IPS DF 4.7 (cell line): ENCODE results near the gene OPRM1.

ENCODE experiments used
- DNase-seq: peaks from one replicate; pipeline ENCODE4 v3.0.0-alpha.2; 2013; ENCODE audit warnings: low spot score; ENCODE audit errors: extremely low read depth

OPRM1 gene

GRCh38 chr6:154276810-154277628 lies 238.0 kb downstream of the OPRM1 start:
- DNase-seq, result no peak

- no peak for DNase-seq
Observed at GRCh38 chr6:154277629-154278017, 238.6 kb downstream of the OPRM1 start.

- DNase-seq, result no peak
Observed at GRCh38 chr6:154280521-154280920, 241.5 kb downstream of the OPRM1 start.

GRCh38 chr6:154284313-154284853 lies 245.3 kb downstream of the OPRM1 start:
- no peak for DNase-seq

- DNase-seq, result no peak
Observed at GRCh38 chr6:154285826-154286225, 246.8 kb downstream of the OPRM1 start.

GRCh38 chr6:154289818-154290508 lies 250.9 kb downstream of the OPRM1 start:
- no peak for DNase-seq

GRCh38 chr6:154292066-154292465 lies 253.0 kb downstream of the OPRM1 start:
- no peak for DNase-seq

GRCh38 chr6:154292855-154293519 lies 253.9 kb downstream of the OPRM1 start:
- no peak for DNase-seq

- no peak for DNase-seq
Observed at GRCh38 chr6:154295733-154296132, 256.7 kb downstream of the OPRM1 start.
